Esophagus squamous epithelium (tissue), 5 donors: ENCODE data around the gene PRRT2. TPM values are rescaled to one million over a fixed set of nuclear protein-coding genes. Genes with fewer than 3 reads are reported as not detected.
A peak's percentile ranks its signal among the peaks of the same experiment; 100 is the strongest.

ENCODE experiments used
- DNase-seq: peaks from one replicate; lab custom pipeline; 2025; lab: John Stamatoyannopoulos, UW
- H3K27ac ChIP-seq, 4 donors: fragments of 200-600 bp; sonication (generic); one replicate each; pipeline ENCODE4 v1.5.1; 2016 to 2019; ENCODE audit warnings: mild to moderate bottlenecking in 1 of 4
- H3K27me3 ChIP-seq, 4 donors: fragments of 200-600 bp; sonication (generic); 1 replicate in 3 of 4; 2 replicates in 1 of 4; pipeline versions ENCODE4 v1.5.1 to v1.6.0; 2017 to 2021; ENCODE audit warnings: antibody characterized with exemption in 1 of 4
- H3K36me3 ChIP-seq, 3 donors: fragments of 200-600 bp; sonication (generic); one replicate each; pipeline ENCODE4 v1.5.1; 2016 to 2019
- H3K4me1 ChIP-seq, 3 donors: fragments of 200-600 bp; sonication (generic); one replicate each; pipeline ENCODE4 v1.5.1; 2017 to 2019
- H3K4me3 ChIP-seq, 4 donors: fragments of 200-600 bp; sonication (generic); 1 replicate in 3 of 4; 2 replicates in 1 of 4; pipeline ENCODE4 v1.5.1; 2016 to 2019; ENCODE audit warnings: mild to moderate bottlenecking in 2 of 4, moderate library complexity in 1 of 4
- H3K9me3 ChIP-seq, 3 donors: fragments of 200-600 bp; sonication (generic); one replicate each; pipeline ENCODE4 v1.5.1; 2016 to 2019
- POLR2A ChIP-seq, 4 donors: fragments of 450-650 bp; IDR thresholded peaks; one replicate each; pipeline ENCODE4 v1.6.1; 2017; ENCODE audit warnings: antibody characterized with exemption in 4 of 4, mild to moderate bottlenecking in 4 of 4, moderate library complexity in 3 of 4
- WGBS, 2 donors: methylation state at CpG; one replicate each; pipeline ENCODE4 v1.1.5; 2018; 5-methylcytosine and 5-hydroxymethylcytosine counted together
- intact Hi-C: fragments of 100-400 bp; cut with DNase I; formaldehyde crosslinking; loops from one replicate; pipeline ENCODE4 v1.15.0; 2022
- total RNA-seq, 4 donors: library from RNA; depleted of rRNA; stranded (reverse); fragments of >200 nt; gene quantifications; one replicate each; pipeline ENCODE4 v1.1.0, GENCODE V29; 2016
- TF ChIP-seq, protein P1 (sequence below), 6 experiments: fragments of 450-650 bp in 4 of 6; fragments of 200-600 bp in 2 of 6; sonication (generic) in 2 of 6; IDR thresholded peaks; one replicate each; pipeline ENCODE4 v1.5.1; 2016 to 2019; ENCODE audit warnings: antibody characterized with exemption in 6 of 6, mild to moderate bottlenecking in 4 of 6, moderate library complexity in 4 of 6
- donor health status: DM: yes; HTN: yes; CAD: no.

Gene PRRT2
- total RNA-seq, 4 donors from 2014 or later = 0.40 to 1.9 (median 0.53) TPM; not detected in 1

DNA sequence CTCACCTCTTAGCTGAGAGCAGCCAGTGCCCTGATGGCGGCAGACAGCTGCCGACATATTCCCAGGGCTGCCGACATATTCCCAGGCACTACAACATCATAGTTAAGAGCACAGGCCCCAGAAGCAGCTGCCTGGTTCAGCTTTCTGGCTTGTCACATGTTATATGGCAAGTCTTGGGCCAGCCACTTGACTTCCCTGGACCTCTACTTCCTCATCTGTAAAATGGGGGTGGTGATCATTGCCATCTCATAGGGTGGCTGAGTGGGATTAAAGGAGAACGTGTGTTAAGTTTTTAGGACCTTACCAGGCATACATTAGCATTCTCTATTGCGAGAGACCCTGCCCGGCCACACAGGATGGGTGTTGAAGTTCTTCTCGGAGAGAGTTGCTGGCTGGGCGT, 31.9 kb downstream of the PRRT2 start:
- WGBS, 2 donors = 84 to 100% methylated on average over 3 to 6 of the region's 8 CpGs
- Histone ChIP-seq H3K4me3 (no peak overlapping the region), H3K36me3 (peaks cover 45 to 99% (median 70%) of the 10 kb centered on the region in 3 donors), H3K4me1 (no peaks in the 10 kb centered on the region), H3K27me3 (no peaks in the 10 kb centered on the region), H3K9me3 (no peaks in the 10 kb centered on the region), H3K27ac (no peak overlapping the region)
- TF ChIP-seq POLR2A (IDR thresholded peaks at IDR 0.05) = no peak
- TF ChIP-seq, protein P1, sequence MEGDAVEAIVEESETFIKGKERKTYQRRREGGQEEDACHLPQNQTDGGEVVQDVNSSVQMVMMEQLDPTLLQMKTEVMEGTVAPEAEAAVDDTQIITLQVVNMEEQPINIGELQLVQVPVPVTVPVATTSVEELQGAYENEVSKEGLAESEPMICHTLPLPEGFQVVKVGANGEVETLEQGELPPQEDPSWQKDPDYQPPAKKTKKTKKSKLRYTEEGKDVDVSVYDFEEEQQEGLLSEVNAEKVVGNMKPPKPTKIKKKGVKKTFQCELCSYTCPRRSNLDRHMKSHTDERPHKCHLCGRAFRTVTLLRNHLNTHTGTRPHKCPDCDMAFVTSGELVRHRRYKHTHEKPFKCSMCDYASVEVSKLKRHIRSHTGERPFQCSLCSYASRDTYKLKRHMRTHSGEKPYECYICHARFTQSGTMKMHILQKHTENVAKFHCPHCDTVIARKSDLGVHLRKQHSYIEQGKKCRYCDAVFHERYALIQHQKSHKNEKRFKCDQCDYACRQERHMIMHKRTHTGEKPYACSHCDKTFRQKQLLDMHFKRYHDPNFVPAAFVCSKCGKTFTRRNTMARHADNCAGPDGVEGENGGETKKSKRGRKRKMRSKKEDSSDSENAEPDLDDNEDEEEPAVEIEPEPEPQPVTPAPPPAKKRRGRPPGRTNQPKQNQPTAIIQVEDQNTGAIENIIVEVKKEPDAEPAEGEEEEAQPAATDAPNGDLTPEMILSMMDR (IDR thresholded peaks at IDR 0.05) = no peak
- intact Hi-C loops = no loop called here
- no peak for DNase-seq

DNA sequence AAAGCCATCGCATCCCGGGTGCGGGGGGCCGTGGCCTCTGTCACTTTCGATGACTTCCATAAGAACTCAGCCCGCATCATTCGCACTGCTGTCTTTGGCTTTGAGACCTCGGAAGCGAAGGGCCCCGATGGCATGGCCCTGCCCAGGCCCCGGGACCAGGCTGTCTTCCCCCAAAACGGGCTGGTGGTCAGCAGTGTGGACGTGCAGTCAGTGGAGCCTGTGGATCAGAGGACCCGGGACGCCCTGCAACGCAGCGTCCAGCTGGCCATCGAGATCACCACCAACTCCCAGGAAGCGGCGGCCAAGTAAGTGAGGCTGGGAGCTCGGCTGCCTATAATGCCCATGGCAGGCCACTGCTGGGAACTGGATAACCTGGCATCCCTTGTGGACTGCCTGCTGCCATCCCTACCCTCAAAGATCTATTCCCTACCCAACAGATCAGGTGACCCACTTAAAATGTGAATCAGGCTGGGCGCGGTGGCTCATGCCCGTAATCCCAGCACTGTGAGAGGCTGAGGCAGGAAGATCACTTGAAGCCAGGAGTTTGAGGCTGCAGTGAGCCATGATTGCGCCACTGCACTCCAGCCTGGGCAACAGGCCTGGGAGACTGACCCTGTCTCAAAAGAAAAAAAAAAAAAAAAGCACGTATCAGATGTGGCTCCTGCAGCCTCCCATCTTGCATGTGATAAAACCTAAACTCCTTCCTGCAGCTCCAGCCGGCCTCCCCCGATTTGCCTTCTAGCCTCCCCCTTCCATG, 32.8 kb downstream of the PRRT2 start:
- WGBS, 2 donors = 85 to 90% methylated on average over 11 to 14 of the region's 28 CpGs
- DNase-seq = no peak
- Histone ChIP-seq H3K27ac (peak overlapping the region in 1 of 4 donors; percentile 16), H3K4me3 (no peak overlapping the region), H3K27me3 (no peaks in the 10 kb centered on the region), H3K4me1 (no peaks in the 10 kb centered on the region), H3K36me3 (peaks cover 42 to 92% (median 70%) of the 10 kb centered on the region in 3 donors), H3K9me3 (no peaks in the 10 kb centered on the region)
- intact Hi-C loops = no loop called here
- TF ChIP-seq, protein P1 (IDR thresholded peaks at IDR 0.05) = no peak
- no peak for TF ChIP-seq POLR2A (IDR thresholded peaks at IDR 0.05)

DNA sequence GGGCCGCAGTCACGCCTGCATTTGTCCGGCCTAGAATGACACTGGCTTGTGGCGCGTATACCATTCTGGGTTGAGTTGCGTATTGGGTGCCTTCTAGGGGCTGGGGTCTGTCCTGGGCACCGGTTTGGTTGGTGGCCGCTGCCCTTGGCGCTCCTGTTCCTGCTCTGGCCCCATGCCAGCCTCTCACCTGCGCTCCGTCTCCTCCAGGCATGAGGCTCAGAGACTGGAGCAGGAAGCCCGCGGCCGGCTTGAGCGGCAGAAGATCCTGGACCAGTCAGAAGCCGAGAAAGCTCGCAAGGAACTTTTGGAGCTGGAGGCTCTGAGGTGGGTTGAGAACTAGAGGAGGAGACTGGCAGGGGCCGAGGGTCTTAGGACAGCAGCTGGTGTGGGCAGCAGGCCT, 33.7 kb downstream of the PRRT2 start:
- Histone ChIP-seq H3K4me1 (no peaks in the 10 kb centered on the region), H3K27me3 (no peaks in the 10 kb centered on the region), H3K4me3 (no peak overlapping the region), H3K9me3 (no peaks in the 10 kb centered on the region), H3K36me3 (peaks cover 33 to 83% (median 61%) of the 10 kb centered on the region in 3 donors), H3K27ac (no peak overlapping the region)
- intact Hi-C loops = no loop called here
- TF ChIP-seq, protein P1 (IDR thresholded peaks at IDR 0.05) = no peak
- TF ChIP-seq POLR2A (IDR thresholded peaks at IDR 0.05) = no peak
- DNase-seq = no peak
- WGBS, 2 donors = 93 to 95% methylated on average over 7 to 10 of the region's 18 CpGs

DNA sequence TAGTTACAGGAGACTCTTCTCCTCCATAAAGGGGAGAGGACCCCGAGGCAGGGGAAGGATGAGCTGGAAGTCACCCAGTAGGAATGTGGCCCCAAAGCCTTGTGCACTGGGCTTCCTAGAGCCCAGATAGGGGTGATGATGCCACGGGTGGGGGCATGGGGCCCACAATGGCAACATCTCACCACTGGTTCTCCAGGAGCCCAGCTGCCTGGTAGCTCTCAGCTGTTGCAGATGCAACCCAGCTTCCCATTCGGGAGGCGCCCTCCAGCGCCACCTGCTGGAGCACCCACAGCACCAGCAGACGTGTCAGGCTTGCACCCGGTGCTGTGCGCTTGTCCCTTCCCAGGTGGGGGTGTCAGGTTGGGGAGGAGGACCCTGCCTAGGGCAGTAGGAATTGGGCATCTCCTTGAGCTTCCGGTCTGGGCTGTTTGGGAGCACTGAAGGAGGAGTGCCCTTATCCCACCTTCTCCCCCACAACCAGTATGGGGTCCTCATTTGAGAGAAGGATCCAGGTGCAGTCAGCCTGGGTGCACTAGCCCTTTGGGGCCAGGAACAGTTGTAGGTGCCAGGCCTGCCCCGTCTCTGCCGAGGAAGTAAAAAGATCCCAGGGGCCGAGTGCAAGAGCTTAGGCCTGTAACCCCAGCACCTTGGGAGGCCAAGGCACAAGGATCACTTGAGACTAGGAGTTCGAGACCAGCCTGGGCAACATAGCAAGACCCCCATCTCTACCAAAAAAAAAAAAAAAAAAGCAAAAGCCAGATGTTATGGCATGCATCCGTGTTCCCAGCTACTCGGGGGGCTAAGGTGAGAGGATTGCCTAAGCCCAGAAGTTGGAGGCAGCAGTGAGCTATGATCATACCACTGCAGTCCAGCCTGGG, 36.7 kb downstream of the PRRT2 start:
- Histone ChIP-seq H3K4me3 (no peak overlapping the region), H3K36me3 (peaks cover 26 to 54% (median 40%) of the 10 kb centered on the region in 3 donors), H3K27me3 (no peaks in the 10 kb centered on the region), H3K9me3 (no peaks in the 10 kb centered on the region), H3K27ac (peak overlapping the region in 1 of 4 donors; percentile 9), H3K4me1 (peaks cover 0 to 6% (median 0%) of the 10 kb centered on the region in 3 donors)
- WGBS, 2 donors = 26 to 36% methylated on average over 7 to 9 of the region's 15 CpGs
- intact Hi-C loops = no loop called here
- no peak for DNase-seq
- no peak for TF ChIP-seq POLR2A (IDR thresholded peaks at IDR 0.05)
- TF ChIP-seq, protein P1 (IDR thresholded peaks at IDR 0.05) = peak; percentile 75 to 91 (median 81)
